ENCODE measurements around the gene DUT. TPM values are rescaled to one million over a fixed set of nuclear protein-coding genes. Genes with fewer than 3 reads are reported as not detected.

Gene DUT
- total RNA-seq, 1 experiment from 2014 or later: 224 TPM

DNA sequence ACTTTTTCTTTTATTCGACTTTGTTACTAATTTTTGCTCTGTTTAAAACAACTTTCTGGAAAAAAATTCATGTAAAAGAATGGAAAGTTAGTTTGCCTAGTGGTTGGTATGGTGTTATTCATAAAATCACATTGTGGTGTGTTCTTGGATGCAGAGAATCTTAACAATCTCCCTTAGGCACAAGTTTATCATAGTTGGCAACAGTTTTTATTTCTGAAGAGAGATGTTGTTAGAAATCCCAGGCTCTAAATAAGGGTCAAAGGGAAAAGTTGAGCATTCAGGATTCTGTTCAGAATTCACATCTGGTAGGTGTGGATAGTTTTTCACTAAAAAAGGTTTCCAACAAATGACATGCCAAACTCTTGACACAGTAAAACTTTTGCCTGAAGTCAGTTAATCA, 6.4 kb downstream of the DUT start:
- ChIA-PET POLR2A (ENCODE audit: low non-redundant PET) (no interaction called here), CTCF (interaction anchor here (0.5 to 1.9 kb wide), 5 partner anchors 14 to 518 kb away, joined by 3 to 16 read pairs (median 4); no protein-coding TSS in a partner anchor)
- no peaks in the 10 kb centered on the region for H3K27me3 ChIP-seq (replicated peaks; ENCODE audit: insufficient read depth, low read depth, low read length, poor library complexity)
- no TSS peak for BruUV-seq (replicated peaks)
- H3K4me3 ChIP-seq (ENCODE audit: low read depth, low read length, poor library complexity, severe bottlenecking): no peak overlapping the region
- H3K36me3 ChIP-seq (ENCODE audit: insufficient read depth, low read length, poor library complexity, severe bottlenecking): peaks cover 66% of the 10 kb centered on the region
- DNase-seq (ENCODE audit: low spot score): no peak
- TF ChIP-seq EZH2 (IDR thresholded peaks at IDR 0.05; ENCODE audit: borderline replicate concordance, low read depth, low read length, poor library complexity, severe bottlenecking) (no peak), CTCF (conservative IDR thresholded peaks at IDR 0.05; ENCODE audit: low read depth, low read length) (no peak)
- no peak overlapping the region for H3K27ac ChIP-seq (ENCODE audit: low read depth, low read length, poor library complexity, severe bottlenecking)
- intact Hi-C loops (cut with micrococcal nuclease; ENCODE audit: unreplicated experiment): no loop called here
- no peaks in the 10 kb centered on the region for H3K9me3 ChIP-seq (ENCODE audit: low read depth, low read length, poor library complexity, severe bottlenecking)
- peaks cover 41% of the 10 kb centered on the region for H3K4me1 ChIP-seq (ENCODE audit: insufficient read depth, low read length, poor library complexity, severe bottlenecking)

DNA sequence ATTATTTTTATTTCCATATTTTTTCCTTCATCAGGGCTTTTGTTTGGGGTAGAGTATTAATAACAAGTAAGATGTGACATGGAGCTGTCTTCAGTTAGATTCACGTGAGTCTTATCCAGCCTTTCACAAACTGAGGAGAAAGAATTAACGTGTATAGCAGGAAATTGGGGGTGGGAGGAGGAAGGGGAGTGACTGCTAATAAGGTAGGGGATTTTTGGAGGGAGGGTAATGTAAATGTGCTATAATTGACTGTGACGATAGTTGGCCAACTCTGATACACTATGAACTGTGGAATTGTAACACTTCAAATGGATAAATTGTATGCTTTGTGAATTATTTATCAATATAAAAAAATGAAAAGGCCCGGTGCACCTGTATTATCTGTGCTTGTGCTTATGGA, 8.9 kb downstream of the DUT start:
- TF ChIP-seq EZH2 (IDR thresholded peaks at IDR 0.05; ENCODE audit: borderline replicate concordance, low read depth, low read length, poor library complexity, severe bottlenecking) (no peak), CTCF (conservative IDR thresholded peaks at IDR 0.05; ENCODE audit: low read depth, low read length) (no peak)
- DNase-seq (ENCODE audit: low spot score): peak; percentile 51
- peaks cover 34% of the 10 kb centered on the region for H3K4me1 ChIP-seq (ENCODE audit: insufficient read depth, low read length, poor library complexity, severe bottlenecking)
- peaks cover 59% of the 10 kb centered on the region for H3K36me3 ChIP-seq (ENCODE audit: insufficient read depth, low read length, poor library complexity, severe bottlenecking)
- H3K9me3 ChIP-seq (ENCODE audit: low read depth, low read length, poor library complexity, severe bottlenecking): no peaks in the 10 kb centered on the region
- intact Hi-C loops (cut with micrococcal nuclease; ENCODE audit: unreplicated experiment): no loop called here
- no peaks in the 10 kb centered on the region for H3K27me3 ChIP-seq (replicated peaks; ENCODE audit: insufficient read depth, low read depth, low read length, poor library complexity)
- no TSS peak for BruUV-seq (replicated peaks)
- ChIA-PET POLR2A (ENCODE audit: low non-redundant PET) (no interaction called here), CTCF (no interaction called here)
- no peak overlapping the region for H3K4me3 ChIP-seq (ENCODE audit: low read depth, low read length, poor library complexity, severe bottlenecking)
- peak overlapping the region; percentile 55 for H3K27ac ChIP-seq (ENCODE audit: low read depth, low read length, poor library complexity, severe bottlenecking)

- no peak for DNase-seq (ENCODE audit: low spot score)
- H3K36me3 ChIP-seq (ENCODE audit: insufficient read depth, low read length, poor library complexity, severe bottlenecking): peaks cover 30% of the 10 kb centered on the region
- peaks cover 22% of the 10 kb centered on the region for H3K4me1 ChIP-seq (ENCODE audit: insufficient read depth, low read length, poor library complexity, severe bottlenecking)
- no peaks in the 10 kb centered on the region for H3K27me3 ChIP-seq (replicated peaks; ENCODE audit: insufficient read depth, low read depth, low read length, poor library complexity)
- intact Hi-C loops (cut with micrococcal nuclease; ENCODE audit: unreplicated experiment): no loop called here
- no peak for TF ChIP-seq CTCF (conservative IDR thresholded peaks at IDR 0.05; ENCODE audit: low read depth, low read length)
- TF ChIP-seq EZH2 (IDR thresholded peaks at IDR 0.05; ENCODE audit: borderline replicate concordance, low read depth, low read length, poor library complexity, severe bottlenecking): no peak
- POLR2A ChIA-PET (ENCODE audit: low non-redundant PET): no interaction called here
- no peaks in the 10 kb centered on the region for H3K9me3 ChIP-seq (ENCODE audit: low read depth, low read length, poor library complexity, severe bottlenecking)
- H3K27ac ChIP-seq (ENCODE audit: low read depth, low read length, poor library complexity, severe bottlenecking): no peak overlapping the region
- no peak overlapping the region for H3K4me3 ChIP-seq (ENCODE audit: low read depth, low read length, poor library complexity, severe bottlenecking)
- BruUV-seq (replicated peaks): no TSS peak
- CTCF ChIA-PET: no interaction called here
Measured at GRCh38 chr15:48343865-48344264, 12.6 kb downstream of the DUT start.

Measured in A673 (cell line).